K562 (cell line): Measurements from ENCODE around the gene SCYL1. TPM values are rescaled to one million over a fixed set of nuclear protein-coding genes. Genes with fewer than 3 reads are reported as not detected.
A peak's percentile ranks its signal among the peaks of the same experiment; 100 is the strongest.

ENCODE experiments used
- FUS ChIP-seq: fragments of 200-400 bp; formaldehyde crosslinking; optimal IDR thresholded peaks from 2 replicates; pipeline ENCODE3; 2017; ENCODE audit warnings: low read depth, low read length
- HCFC1 ChIP-seq: IDR thresholded peaks from 2 replicates; pipeline ENCODE4 v1.6.1; 2012; ENCODE audit warnings: low read depth, low read length, improper control_type of control experiment
- HDAC1 ChIP-seq, 2 experiments: fragments of 450-650 bp; IDR thresholded peaks; 2 replicates each; pipeline ENCODE4 v1.6.1; 2016 to 2017; ENCODE audit warnings: inconsistent platforms in 1 of 2, mild to moderate bottlenecking in 1 of 2, moderate library complexity in 1 of 2
- ILF3 ChIP-seq: fragments of 450-650 bp; IDR thresholded peaks from 2 replicates; pipeline ENCODE4 v1.6.1; 2018; ENCODE audit warnings: antibody characterized with exemption, mild to moderate bottlenecking, moderate library complexity, borderline replicate concordance
- MAFG ChIP-seq: fragments of 450-650 bp; conservative IDR thresholded peaks from 2 replicates; pipeline ENCODE4 v1.6.1; 2016; ENCODE audit warnings: missing genetic modification characterization, missing compliant biosample characterization
- NR2C1 ChIP-seq, 2 experiments: fragments of 450-650 bp; IDR thresholded peaks; 2 replicates each; pipeline ENCODE4 v1.6.1; 2017; ENCODE audit warnings: mild to moderate bottlenecking in 2 of 2, antibody characterized with exemption in 1 of 2, inconsistent platforms in 1 of 2, missing compliant biosample characterization in 1 of 2, missing genetic modification characterization in 1 of 2
- NR3C1 ChIP-seq: sonication (generic); formaldehyde crosslinking; IDR thresholded peaks from 2 replicates; pipeline ENCODE4 v1.8.1; 2022; ENCODE audit warnings: missing genetic modification reagents
- PCBP1 ChIP-seq: fragments of 200-400 bp; formaldehyde crosslinking; IDR thresholded peaks from 2 replicates; pipeline ENCODE4 v1.6.1; 2018; ENCODE audit warnings: mild to moderate bottlenecking, low read depth, low read length; ENCODE audit not compliant: poor library complexity, severe bottlenecking
- POLR2G ChIP-seq: fragments of 200-400 bp; formaldehyde crosslinking; IDR thresholded peaks from 2 replicates; pipeline ENCODE4 v1.6.1; 2017; ENCODE audit warnings: low read depth, mild to moderate bottlenecking, antibody characterized with exemption, low read length, moderate library complexity
- STAG1 ChIP-seq: sonication (generic); formaldehyde crosslinking; IDR thresholded peaks from 2 replicates; pipeline ENCODE4 v1.5.0; 2020; ENCODE audit warnings: missing genetic modification reagents, borderline replicate concordance
- TAL1 ChIP-seq: fragments of 450-650 bp; IDR thresholded peaks from 2 replicates; pipeline ENCODE4 v1.6.1; 2016; ENCODE audit warnings: mild to moderate bottlenecking
- TCF7L2 ChIP-seq: fragments of 150-350 bp; IDR thresholded peaks from 2 replicates; pipeline ENCODE4 v1.6.1; 2016; ENCODE audit warnings: low read depth, mild to moderate bottlenecking, low read length, moderate library complexity
- XRCC3 ChIP-seq: fragments of 450-650 bp; IDR thresholded peaks from 2 replicates; pipeline ENCODE4 v1.6.1; 2017; ENCODE audit warnings: mild to moderate bottlenecking, moderate library complexity
- ZBED1 ChIP-seq: IDR thresholded peaks from 2 replicates; pipeline ENCODE4 v1.6.1; 2014
- ZNF311 ChIP-seq: fragments of 250-450 bp; sonication (Bioruptor Pico); IDR thresholded peaks from 2 replicates; pipeline ENCODE4 v1.4.0; 2020; ENCODE audit warnings: mild to moderate bottlenecking, moderate library complexity
- ZNF668 ChIP-seq: fragments of 250-450 bp; sonication (Bioruptor Pico); IDR thresholded peaks from 2 replicates; pipeline ENCODE4 v1.8.0; 2022; ENCODE audit warnings: mild to moderate bottlenecking, inconsistent platforms
- ZNF695 ChIP-seq: fragments of 450-650 bp; formaldehyde crosslinking; IDR thresholded peaks from 2 replicates; pipeline ENCODE4 v1.4.0; 2020; ENCODE audit warnings: mild to moderate bottlenecking, moderate library complexity
- ZNF778 ChIP-seq: fragments of 450-650 bp; formaldehyde crosslinking; IDR thresholded peaks from 2 replicates; pipeline ENCODE4 v1.4.0; 2020; ENCODE audit warnings: mild to moderate bottlenecking, moderate library complexity
- polyA plus RNA-seq, 8 experiments: library from polyadenylated mRNA; depleted of rRNA in 4 of 8; stranded (reverse) in 5 of 8; unstranded in 3 of 8; fragments of >200 nt; fragmentation: Nextera tagmentation in 2 of 8; fragmentation: Illumina TruSeq in 1 of 8; extraction: Ambion mirVana in 2 of 8; extraction: Trizol in 1 of 8; gene quantifications; 2 replicates each; pipeline versions ENCODE4 v1.2.1 to v1.2.3, GENCODE V29; 2011 to 2014; ENCODE audit warnings: inconsistent platforms in 1 of 8, missing spikeins in 1 of 8
- total RNA-seq, 7 experiments: library from RNA; depleted of rRNA in 6 of 7; stranded (reverse); fragments of >200 nt in 6 of 7; fragmentation: Illumina TruSeq in 2 of 7; extraction: Trizol in 2 of 7; gene quantifications; 2 replicates each; pipeline versions ENCODE4 v1.2.1 to v1.2.3, GENCODE V29; 2011 to 2021; ENCODE audit warnings: low replicate concordance in 1 of 7
- TF ChIP-seq, protein P1 (sequence below): fragments of 250-450 bp; sonication (Bioruptor Pico); IDR thresholded peaks from 2 replicates; pipeline ENCODE4 v1.5.0; 2020; ENCODE audit warnings: mild to moderate bottlenecking, borderline replicate concordance
- TF ChIP-seq, protein P2 (sequence below): sonication (generic); formaldehyde crosslinking; IDR thresholded peaks from 2 replicates; pipeline ENCODE4 v1.8.0; 2023; ENCODE audit warnings: mild to moderate bottlenecking, missing genetic modification reagents
- TF ChIP-seq, protein P3 (sequence below), 3 experiments: IDR thresholded peaks in 2 of 3; conservative IDR thresholded peaks in 1 of 3; 2 replicates each; pipeline ENCODE4 v1.5.1; 2011 to 2012; ENCODE audit warnings: low read length in 3 of 3, mild to moderate bottlenecking in 3 of 3, control low read depth in 2 of 3, improper control_type of control experiment in 1 of 3, inconsistent platforms in 1 of 3, low read depth in 1 of 3, mixed read lengths in 1 of 3, moderate library complexity in 1 of 3; ENCODE audit not compliant: insufficient read depth in 2 of 3
- TF ChIP-seq, protein P4 (sequence below), 2 experiments: IDR thresholded peaks; 2 replicates each; pipeline ENCODE4 v1.6.1; 2011; ENCODE audit warnings: borderline replicate concordance in 1 of 2, control low read depth in 1 of 2, low read depth in 1 of 2, low read length in 1 of 2, mild to moderate bottlenecking in 1 of 2, mixed read lengths in 1 of 2, moderate library complexity in 1 of 2; ENCODE audit not compliant: insufficient read depth in 1 of 2, insufficient read length in 1 of 2, poor library complexity in 1 of 2, severe bottlenecking in 1 of 2; ENCODE audit errors: extremely low read depth in 1 of 2

Gene SCYL1
- total and polyA plus RNA-seq, 9 of the 15 experiments (the other 6 are each of a cell fraction or from before 2014, with no cell fraction given): 1.9 to 145 (median 57.6) TPM

DNA sequence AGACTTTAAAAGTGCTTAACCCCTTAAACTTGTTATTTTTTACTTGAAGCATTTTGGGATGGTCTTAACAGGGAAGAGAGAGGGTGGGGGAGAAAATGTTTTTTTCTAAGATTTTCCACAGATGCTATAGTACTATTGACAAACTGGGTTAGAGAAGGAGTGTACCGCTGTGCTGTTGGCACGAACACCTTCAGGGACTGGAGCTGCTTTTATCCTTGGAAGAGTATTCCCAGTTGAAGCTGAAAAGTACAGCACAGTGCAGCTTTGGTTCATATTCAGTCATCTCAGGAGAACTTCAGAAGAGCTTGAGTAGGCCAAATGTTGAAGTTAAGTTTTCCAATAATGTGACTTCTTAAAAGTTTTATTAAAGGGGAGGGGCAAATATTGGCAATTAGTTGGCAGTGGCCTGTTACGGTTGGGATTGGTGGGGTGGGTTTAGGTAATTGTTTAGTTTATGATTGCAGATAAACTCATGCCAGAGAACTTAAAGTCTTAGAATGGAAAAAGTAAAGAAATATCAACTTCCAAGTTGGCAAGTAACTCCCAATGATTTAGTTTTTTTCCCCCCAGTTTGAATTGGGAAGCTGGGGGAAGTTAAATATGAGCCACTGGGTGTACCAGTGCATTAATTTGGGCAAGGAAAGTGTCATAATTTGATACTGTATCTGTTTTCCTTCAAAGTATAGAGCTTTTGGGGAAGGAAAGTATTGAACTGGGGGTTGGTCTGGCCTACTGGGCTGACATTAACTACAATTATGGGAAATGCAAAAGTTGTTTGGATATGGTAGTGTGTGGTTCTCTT lies 23.2 kb upstream of the SCYL1 start (continued):
- TF ChIP-seq, protein P1, sequence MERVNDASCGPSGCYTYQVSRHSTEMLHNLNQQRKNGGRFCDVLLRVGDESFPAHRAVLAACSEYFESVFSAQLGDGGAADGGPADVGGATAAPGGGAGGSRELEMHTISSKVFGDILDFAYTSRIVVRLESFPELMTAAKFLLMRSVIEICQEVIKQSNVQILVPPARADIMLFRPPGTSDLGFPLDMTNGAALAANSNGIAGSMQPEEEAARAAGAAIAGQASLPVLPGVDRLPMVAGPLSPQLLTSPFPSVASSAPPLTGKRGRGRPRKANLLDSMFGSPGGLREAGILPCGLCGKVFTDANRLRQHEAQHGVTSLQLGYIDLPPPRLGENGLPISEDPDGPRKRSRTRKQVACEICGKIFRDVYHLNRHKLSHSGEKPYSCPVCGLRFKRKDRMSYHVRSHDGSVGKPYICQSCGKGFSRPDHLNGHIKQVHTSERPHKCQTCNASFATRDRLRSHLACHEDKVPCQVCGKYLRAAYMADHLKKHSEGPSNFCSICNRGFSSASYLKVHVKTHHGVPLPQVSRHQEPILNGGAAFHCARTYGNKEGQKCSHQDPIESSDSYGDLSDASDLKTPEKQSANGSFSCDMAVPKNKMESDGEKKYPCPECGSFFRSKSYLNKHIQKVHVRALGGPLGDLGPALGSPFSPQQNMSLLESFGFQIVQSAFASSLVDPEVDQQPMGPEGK (CRISPR knock-in tag): peak; percentile 87; the same call in 1 of the 2 replicates
- TF ChIP-seq, protein P2, sequence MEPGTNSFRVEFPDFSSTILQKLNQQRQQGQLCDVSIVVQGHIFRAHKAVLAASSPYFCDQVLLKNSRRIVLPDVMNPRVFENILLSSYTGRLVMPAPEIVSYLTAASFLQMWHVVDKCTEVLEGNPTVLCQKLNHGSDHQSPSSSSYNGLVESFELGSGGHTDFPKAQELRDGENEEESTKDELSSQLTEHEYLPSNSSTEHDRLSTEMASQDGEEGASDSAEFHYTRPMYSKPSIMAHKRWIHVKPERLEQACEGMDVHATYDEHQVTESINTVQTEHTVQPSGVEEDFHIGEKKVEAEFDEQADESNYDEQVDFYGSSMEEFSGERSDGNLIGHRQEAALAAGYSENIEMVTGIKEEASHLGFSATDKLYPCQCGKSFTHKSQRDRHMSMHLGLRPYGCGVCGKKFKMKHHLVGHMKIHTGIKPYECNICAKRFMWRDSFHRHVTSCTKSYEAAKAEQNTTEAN (CRISPR knock-in tag): 0 out of 2 replicates have a peak, but pooled peaks have one; percentile 11
- TF ChIP-seq ZNF695 (CRISPR knock-in tag) (no peak), POLR2G (peak; percentile 50), HDAC1 (IDR thresholded peaks at IDR 0.05) (0 out of 4 replicates have a peak, but pooled peaks of 1 of the 2 experiments have one; percentile 0), HCFC1 (no peak), XRCC3 (peak; percentile 6; the same call in 1 of the 2 replicates), ZNF778 (no peak), ZBED1 (peak; percentile 95), ZNF311 (no peak), FUS (no peak), STAG1 (CRISPR knock-in tag) (no peak), NR3C1 (CRISPR knock-in tag) (no peak), ZNF668 (CRISPR knock-in tag) (no peak), TCF7L2 (no peak), TAL1 (no peak), NR2C1 (IDR thresholded peaks at IDR 0.05) (no peak), NR2C1 (tag; IDR thresholded peaks at IDR 0.05) (no peak), ILF3 (peak; percentile 63), MAFG (tag) (no peak), PCBP1 (no peak)
- TF ChIP-seq, protein P3, sequence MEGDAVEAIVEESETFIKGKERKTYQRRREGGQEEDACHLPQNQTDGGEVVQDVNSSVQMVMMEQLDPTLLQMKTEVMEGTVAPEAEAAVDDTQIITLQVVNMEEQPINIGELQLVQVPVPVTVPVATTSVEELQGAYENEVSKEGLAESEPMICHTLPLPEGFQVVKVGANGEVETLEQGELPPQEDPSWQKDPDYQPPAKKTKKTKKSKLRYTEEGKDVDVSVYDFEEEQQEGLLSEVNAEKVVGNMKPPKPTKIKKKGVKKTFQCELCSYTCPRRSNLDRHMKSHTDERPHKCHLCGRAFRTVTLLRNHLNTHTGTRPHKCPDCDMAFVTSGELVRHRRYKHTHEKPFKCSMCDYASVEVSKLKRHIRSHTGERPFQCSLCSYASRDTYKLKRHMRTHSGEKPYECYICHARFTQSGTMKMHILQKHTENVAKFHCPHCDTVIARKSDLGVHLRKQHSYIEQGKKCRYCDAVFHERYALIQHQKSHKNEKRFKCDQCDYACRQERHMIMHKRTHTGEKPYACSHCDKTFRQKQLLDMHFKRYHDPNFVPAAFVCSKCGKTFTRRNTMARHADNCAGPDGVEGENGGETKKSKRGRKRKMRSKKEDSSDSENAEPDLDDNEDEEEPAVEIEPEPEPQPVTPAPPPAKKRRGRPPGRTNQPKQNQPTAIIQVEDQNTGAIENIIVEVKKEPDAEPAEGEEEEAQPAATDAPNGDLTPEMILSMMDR (IDR thresholded peaks at IDR 0.05 in 2 of 3, conservative IDR thresholded peaks at IDR 0.05 in 1 of 3; ENCODE audit: insufficient read depth in 2 of 3, low read depth in 1 of 3, low read length in 3 of 3): no peak
- TF ChIP-seq, protein P4, sequence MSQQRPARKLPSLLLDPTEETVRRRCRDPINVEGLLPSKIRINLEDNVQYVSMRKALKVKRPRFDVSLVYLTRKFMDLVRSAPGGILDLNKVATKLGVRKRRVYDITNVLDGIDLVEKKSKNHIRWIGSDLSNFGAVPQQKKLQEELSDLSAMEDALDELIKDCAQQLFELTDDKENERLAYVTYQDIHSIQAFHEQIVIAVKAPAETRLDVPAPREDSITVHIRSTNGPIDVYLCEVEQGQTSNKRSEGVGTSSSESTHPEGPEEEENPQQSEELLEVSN (IDR thresholded peaks at IDR 0.05; ENCODE audit: borderline replicate concordance in 1 of 2, extremely low read depth in 1 of 2, insufficient read depth in 1 of 2, insufficient read length in 1 of 2, low read depth in 1 of 2, low read length in 1 of 2, poor library complexity in 1 of 2, severe bottlenecking in 1 of 2): no peak
